ENCODE data around the gene MYO1B. TPM values are rescaled to one million over a fixed set of nuclear protein-coding genes. Genes with fewer than 3 reads are reported as not detected.

MYO1B gene
- total and polyA plus RNA-seq, 10 of the 15 experiments (the other 5 are each of a cell fraction or from before 2014, with no cell fraction given) = 0.10 to 4.2 (median 1.6) TPM

DNA sequence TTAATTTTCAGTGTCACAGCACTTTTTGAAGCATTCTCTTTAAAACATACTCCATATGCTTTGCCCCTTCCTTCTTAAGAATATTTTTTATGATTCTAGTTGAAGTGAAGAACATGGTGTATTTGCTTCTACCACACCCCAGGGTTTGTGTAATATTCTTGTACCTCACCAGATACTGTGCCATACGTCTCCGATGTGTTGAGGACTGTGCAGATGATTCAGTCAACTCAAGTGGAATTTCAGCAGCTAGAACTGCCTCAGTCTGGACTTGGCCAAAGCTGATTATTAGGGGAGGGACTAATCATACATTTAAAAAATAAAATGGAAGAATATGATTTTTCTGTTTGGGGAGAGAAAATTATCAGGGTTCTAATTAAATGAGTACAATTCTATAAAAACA is 115.7 kb downstream of the MYO1B start:
- H3K9me3 ChIP-seq (replicated peaks; ENCODE audit: control insufficient read depth, insufficient read depth, low read length) = no peaks in the 10 kb centered on the region
- H3K36me3 ChIP-seq (ENCODE audit: control insufficient read depth in 2 of 2, insufficient read depth in 2 of 2, low read length in 1 of 2) = no peaks in the 10 kb centered on the region
- SMC1A ChIA-PET (ENCODE audit: uncharacterized antibody, unreplicated experiment) = no interaction called here
- TF ChIP-seq BACH1 (IDR thresholded peaks at IDR 0.05; ENCODE audit: borderline replicate concordance) = no peak
- TF ChIP-seq FOS (IDR thresholded peaks at IDR 0.05; ENCODE audit: borderline replicate concordance, extremely low read depth, insufficient read length) = no peak
- TF ChIP-seq FOXK2 (IDR thresholded peaks at IDR 0.05) = no peak
- TF ChIP-seq, protein P1, sequence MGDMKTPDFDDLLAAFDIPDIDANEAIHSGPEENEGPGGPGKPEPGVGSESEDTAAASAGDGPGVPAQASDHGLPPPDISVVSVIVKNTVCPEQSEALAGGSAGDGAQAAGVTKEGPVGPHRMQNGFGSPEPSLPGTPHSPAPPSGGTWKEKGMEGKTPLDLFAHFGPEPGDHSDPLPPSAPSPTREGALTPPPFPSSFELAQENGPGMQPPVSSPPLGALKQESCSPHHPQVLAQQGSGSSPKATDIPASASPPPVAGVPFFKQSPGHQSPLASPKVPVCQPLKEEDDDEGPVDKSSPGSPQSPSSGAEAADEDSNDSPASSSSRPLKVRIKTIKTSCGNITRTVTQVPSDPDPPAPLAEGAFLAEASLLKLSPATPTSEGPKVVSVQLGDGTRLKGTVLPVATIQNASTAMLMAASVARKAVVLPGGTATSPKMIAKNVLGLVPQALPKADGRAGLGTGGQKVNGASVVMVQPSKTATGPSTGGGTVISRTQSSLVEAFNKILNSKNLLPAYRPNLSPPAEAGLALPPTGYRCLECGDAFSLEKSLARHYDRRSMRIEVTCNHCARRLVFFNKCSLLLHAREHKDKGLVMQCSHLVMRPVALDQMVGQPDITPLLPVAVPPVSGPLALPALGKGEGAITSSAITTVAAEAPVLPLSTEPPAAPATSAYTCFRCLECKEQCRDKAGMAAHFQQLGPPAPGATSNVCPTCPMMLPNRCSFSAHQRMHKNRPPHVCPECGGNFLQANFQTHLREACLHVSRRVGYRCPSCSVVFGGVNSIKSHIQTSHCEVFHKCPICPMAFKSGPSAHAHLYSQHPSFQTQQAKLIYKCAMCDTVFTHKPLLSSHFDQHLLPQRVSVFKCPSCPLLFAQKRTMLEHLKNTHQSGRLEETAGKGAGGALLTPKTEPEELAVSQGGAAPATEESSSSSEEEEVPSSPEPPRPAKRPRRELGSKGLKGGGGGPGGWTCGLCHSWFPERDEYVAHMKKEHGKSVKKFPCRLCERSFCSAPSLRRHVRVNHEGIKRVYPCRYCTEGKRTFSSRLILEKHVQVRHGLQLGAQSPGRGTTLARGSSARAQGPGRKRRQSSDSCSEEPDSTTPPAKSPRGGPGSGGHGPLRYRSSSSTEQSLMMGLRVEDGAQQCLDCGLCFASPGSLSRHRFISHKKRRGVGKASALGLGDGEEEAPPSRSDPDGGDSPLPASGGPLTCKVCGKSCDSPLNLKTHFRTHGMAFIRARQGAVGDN (IDR thresholded peaks at IDR 0.05) = no peak
- TF ChIP-seq SMAD1 (IDR thresholded peaks at IDR 0.05; ENCODE audit: low read depth, partially characterized antibody) = no peak
- TF ChIP-seq PAX8 (IDR thresholded peaks at IDR 0.05) = no peak
- TF ChIP-seq ZNF207 (IDR thresholded peaks at IDR 0.05; ENCODE audit: borderline replicate concordance) = no peak
- TF ChIP-seq, protein P2, sequence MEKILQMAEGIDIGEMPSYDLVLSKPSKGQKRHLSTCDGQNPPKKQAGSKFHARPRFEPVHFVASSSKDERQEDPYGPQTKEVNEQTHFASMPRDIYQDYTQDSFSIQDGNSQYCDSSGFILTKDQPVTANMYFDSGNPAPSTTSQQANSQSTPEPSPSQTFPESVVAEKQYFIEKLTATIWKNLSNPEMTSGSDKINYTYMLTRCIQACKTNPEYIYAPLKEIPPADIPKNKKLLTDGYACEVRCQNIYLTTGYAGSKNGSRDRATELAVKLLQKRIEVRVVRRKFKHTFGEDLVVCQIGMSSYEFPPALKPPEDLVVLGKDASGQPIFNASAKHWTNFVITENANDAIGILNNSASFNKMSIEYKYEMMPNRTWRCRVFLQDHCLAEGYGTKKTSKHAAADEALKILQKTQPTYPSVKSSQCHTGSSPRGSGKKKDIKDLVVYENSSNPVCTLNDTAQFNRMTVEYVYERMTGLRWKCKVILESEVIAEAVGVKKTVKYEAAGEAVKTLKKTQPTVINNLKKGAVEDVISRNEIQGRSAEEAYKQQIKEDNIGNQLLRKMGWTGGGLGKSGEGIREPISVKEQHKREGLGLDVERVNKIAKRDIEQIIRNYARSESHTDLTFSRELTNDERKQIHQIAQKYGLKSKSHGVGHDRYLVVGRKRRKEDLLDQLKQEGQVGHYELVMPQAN (conservative IDR thresholded peaks at IDR 0.05) = no peak
- TF ChIP-seq, protein P3, sequence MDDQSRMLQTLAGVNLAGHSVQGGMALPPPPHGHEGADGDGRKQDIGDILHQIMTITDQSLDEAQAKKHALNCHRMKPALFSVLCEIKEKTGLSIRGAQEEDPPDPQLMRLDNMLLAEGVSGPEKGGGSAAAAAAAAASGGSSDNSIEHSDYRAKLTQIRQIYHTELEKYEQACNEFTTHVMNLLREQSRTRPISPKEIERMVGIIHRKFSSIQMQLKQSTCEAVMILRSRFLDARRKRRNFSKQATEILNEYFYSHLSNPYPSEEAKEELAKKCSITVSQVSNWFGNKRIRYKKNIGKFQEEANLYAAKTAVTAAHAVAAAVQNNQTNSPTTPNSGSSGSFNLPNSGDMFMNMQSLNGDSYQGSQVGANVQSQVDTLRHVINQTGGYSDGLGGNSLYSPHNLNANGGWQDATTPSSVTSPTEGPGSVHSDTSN (IDR thresholded peaks at IDR 0.05; ENCODE audit: insufficient replicate concordance, low read depth, low read length) = no peak
- no peak for TF ChIP-seq POLR2AphosphoS5 (IDR thresholded peaks at IDR 0.05; ENCODE audit: low read length)
- TF ChIP-seq, protein P4, sequence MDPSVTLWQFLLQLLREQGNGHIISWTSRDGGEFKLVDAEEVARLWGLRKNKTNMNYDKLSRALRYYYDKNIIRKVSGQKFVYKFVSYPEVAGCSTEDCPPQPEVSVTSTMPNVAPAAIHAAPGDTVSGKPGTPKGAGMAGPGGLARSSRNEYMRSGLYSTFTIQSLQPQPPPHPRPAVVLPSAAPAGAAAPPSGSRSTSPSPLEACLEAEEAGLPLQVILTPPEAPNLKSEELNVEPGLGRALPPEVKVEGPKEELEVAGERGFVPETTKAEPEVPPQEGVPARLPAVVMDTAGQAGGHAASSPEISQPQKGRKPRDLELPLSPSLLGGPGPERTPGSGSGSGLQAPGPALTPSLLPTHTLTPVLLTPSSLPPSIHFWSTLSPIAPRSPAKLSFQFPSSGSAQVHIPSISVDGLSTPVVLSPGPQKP (IDR thresholded peaks at IDR 0.05; ENCODE audit: low read depth, low read length) = no peak
- no peak for TF ChIP-seq SUPT20H (IDR thresholded peaks at IDR 0.05; ENCODE audit: borderline replicate concordance, control insufficient read depth, low read depth, low read length)
- TF ChIP-seq RCOR1 (conservative IDR thresholded peaks at IDR 0.05; ENCODE audit: low read depth, low read length) = no peak
- no peak for TF ChIP-seq RUNX3 (IDR thresholded peaks at IDR 0.05; ENCODE audit: low read length)
- no peak for TF ChIP-seq BRCA1 (IDR thresholded peaks at IDR 0.05; ENCODE audit: low read depth, low read length)
- no peaks in the 10 kb centered on the region for H4K20me1 ChIP-seq (ENCODE audit: control insufficient read depth, insufficient read depth)
- intact Hi-C loops (cut with micrococcal nuclease; ENCODE audit: unreplicated experiment) (no loop called here), in situ Hi-C loops (cut with MboI) (no loop called here)
- H3K4me2 ChIP-seq (ENCODE audit: control insufficient read depth, insufficient read depth) = no peak overlapping the region
- FAIRE-seq = no peak
- no peak for DNase-seq (ENCODE audit: low read depth, low spot score)
- no peaks in the 10 kb centered on the region for H3K4me1 ChIP-seq (ENCODE audit: control insufficient read depth, insufficient read depth, low read length)
- no peak overlapping the region for H3K9ac ChIP-seq (ENCODE audit: control insufficient read depth, insufficient read depth, low read length)
- H3K27me3 ChIP-seq (replicated peaks in 1 of 2; ENCODE audit: control insufficient read depth in 2 of 2, insufficient read depth in 2 of 2, low read length in 1 of 2) = 0 out of 4 replicates have a peak, but pooled peaks cover 2% of the 10 kb centered on the region in 2 experiments
- POLR2A ChIA-PET = no interaction called here
- H3K79me2 ChIP-seq (ENCODE audit: control insufficient read depth, insufficient read depth, low read length) = no peaks in the 10 kb centered on the region
- ATAC-seq = no peak
- no peak overlapping the region for H2AFZ ChIP-seq (ENCODE audit: control insufficient read depth, low read depth, low read length)
- H3K4me3 ChIP-seq = no peak overlapping the region
- H3K27ac ChIP-seq (ENCODE audit: control insufficient read depth, insufficient read depth) = no peak overlapping the region
- no TSS peak for BruUV-seq (replicated peaks)
- CTCF ChIA-PET = no interaction called here
- WGBS (ENCODE audit: insufficient coverage, insufficient replicate concordance, low lambda C conversion rate, missing lambda C conversion rate) = 63% methylated on average over 2 of the region's 2 CpGs
- RAD21 ChIA-PET (ENCODE audit: unreplicated experiment) = no interaction called here

All from GM12878 (cell line).